GM12865 (cell line): ENCODE measurements around the gene KRTAP10-2.

Experiments
- DNase-seq: peaks from one replicate; pipeline ENCODE4 v3.0.0; 2010; ENCODE audit warnings: low read depth
- H3K4me3 ChIP-seq: 2 replicates; pipeline ENCODE4 v1.5.1; 2011; ENCODE audit warnings: mild to moderate bottlenecking, low read depth, low read length, control low read depth
- CTCF ChIP-seq: IDR thresholded peaks from 2 replicates; pipeline ENCODE4 v1.5.1; 2011; ENCODE audit warnings: low read length, control low read depth, low read depth, inconsistent platforms; ENCODE audit not compliant: insufficient read depth; ENCODE audit errors: missing control alignments

Gene KRTAP10-2

DNA sequence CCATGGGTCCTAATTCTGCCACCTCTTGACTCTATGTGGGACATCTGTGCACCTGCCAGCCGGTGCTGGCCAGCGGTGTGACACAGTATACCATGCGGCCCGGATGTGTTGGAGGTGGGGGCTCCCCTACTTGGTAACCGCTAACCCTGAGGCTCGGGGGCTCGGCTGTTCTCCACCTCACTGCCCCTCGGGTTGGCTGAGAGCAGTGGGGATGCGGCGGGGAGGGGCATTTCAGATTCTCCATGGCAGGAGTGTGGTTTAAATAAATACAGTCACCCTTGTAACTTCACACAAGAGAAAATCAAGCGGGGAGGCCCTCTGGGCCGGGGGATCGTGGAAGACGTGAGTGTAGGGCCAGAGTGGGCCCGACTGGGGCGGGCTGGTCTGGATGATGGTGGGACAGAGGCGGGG is 22.3 kb downstream of the KRTAP10-2 start:
- TF ChIP-seq CTCF: no peak
- no peak overlapping the region for H3K4me3 ChIP-seq
- DNase-seq: no peak

GRCh38 chr21:44528634-44528995 is 22.7 kb downstream of the KRTAP10-2 start:
- DNase-seq: no peak
- TF ChIP-seq CTCF: no peak
- no peak overlapping the region for H3K4me3 ChIP-seq

- DNase-seq: no peak
- H3K4me3 ChIP-seq: no peak overlapping the region
- no peak for TF ChIP-seq CTCF
Observed at GRCh38 chr21:44527983-44528633, 23.2 kb downstream of the KRTAP10-2 start.

GRCh38 chr21:44527156-44527982 is 23.9 kb downstream of the KRTAP10-2 start:
- no peak for DNase-seq
- no peak overlapping the region for H3K4me3 ChIP-seq
- no peak for TF ChIP-seq CTCF

GRCh38 chr21:44526096-44526997 is 25.0 kb downstream of the KRTAP10-2 start:
- no peak for TF ChIP-seq CTCF
- H3K4me3 ChIP-seq: no peak overlapping the region

GRCh38 chr21:44525391-44526095 is 25.8 kb downstream of the KRTAP10-2 start:
- TF ChIP-seq CTCF: no peak
- no peak overlapping the region for H3K4me3 ChIP-seq
- DNase-seq: no peak

More at GRCh38 chr21:44526096-44526997, 25.0 kb downstream of the KRTAP10-2 start:
- no peak for DNase-seq
